Large intestine (tissue), 3 donors: ENCODE results near the gene NEK6. TPM values are rescaled to one million over a fixed set of nuclear protein-coding genes. Genes with fewer than 3 reads are reported as not detected.

Source experiments
- DNase-seq, 2 donors: peaks; one replicate each; pipeline versions ENCODE4 v3.0.0 to v3.0.0-alpha.2; 2013
- H3K27ac ChIP-seq: one replicate; pipeline ENCODE4 v1.5.1; 2013; ENCODE audit warnings: low read length
- H3K27me3 ChIP-seq: 2 replicates; pipeline ENCODE4 v1.6.1; 2013; ENCODE audit warnings: low read length; ENCODE audit not compliant: control insufficient read depth, insufficient read depth
- H3K36me3 ChIP-seq: 2 replicates; pipeline ENCODE4 v1.6.1; 2013; ENCODE audit warnings: low read length; ENCODE audit not compliant: control insufficient read depth, insufficient read depth
- H3K4me1 ChIP-seq: one replicate; pipeline ENCODE4 v1.6.1; 2013; ENCODE audit warnings: low read length; ENCODE audit not compliant: control insufficient read depth, insufficient read depth
- H3K4me3 ChIP-seq: one replicate; pipeline ENCODE4 v1.5.1; 2013; ENCODE audit warnings: low read length
- H3K9me3 ChIP-seq: one replicate; pipeline ENCODE4 v1.6.1; 2013; ENCODE audit warnings: mild to moderate bottlenecking, low read depth, low read length, moderate library complexity; ENCODE audit not compliant: control insufficient read depth
- WGBS: methylation state at CpG from one replicate; pipeline ENCODE4 v1.1.5; 2013; ENCODE audit warnings: low lambda C conversion rate; ENCODE audit not compliant: insufficient coverage; 5-methylcytosine and 5-hydroxymethylcytosine counted together
- polyA plus RNA-seq: library from polyadenylated mRNA; unstranded; fragments of 120-200 nt; gene quantifications from one replicate; pipeline ENCODE4 v1.2.1, GENCODE V29; 2013

Gene NEK6
- polyA plus RNA-seq, 1 donor, result 28.2 TPM

GRCh38 chr9:124365036-124365435, 107.3 kb downstream of the NEK6 start:
- Histone ChIP-seq H3K27ac (no peak overlapping the region), H3K4me3 (no peak overlapping the region), H3K36me3 (peaks cover 16% of the 10 kb centered on the region), H3K9me3 (no peaks in the 10 kb centered on the region), H3K4me1 (no peaks in the 10 kb centered on the region), H3K27me3 (no peaks in the 10 kb centered on the region)
- no CpG with 5 or more reads among the region's 8 CpGs for WGBS
- DNase-seq, result no peak

- H3K27me3 ChIP-seq, result no peaks in the 10 kb centered on the region
- H3K9me3 ChIP-seq, result no peaks in the 10 kb centered on the region
- no peaks in the 10 kb centered on the region for H3K4me1 ChIP-seq
- H3K36me3 ChIP-seq, result peaks cover 16% of the 10 kb centered on the region
- WGBS, result 96% methylated on average over 5 of the region's 10 CpGs
- no peak overlapping the region for H3K4me3 ChIP-seq
- H3K27ac ChIP-seq, result no peak overlapping the region
- DNase-seq, result no peak
Measured at GRCh38 chr9:124366476-124367220, 108.9 kb downstream of the NEK6 start.

- DNase-seq, result no peak
- Histone ChIP-seq H3K27ac (no peak overlapping the region), H3K36me3 (peaks cover 12% of the 10 kb centered on the region), H3K27me3 (no peaks in the 10 kb centered on the region), H3K9me3 (no peaks in the 10 kb centered on the region), H3K4me3 (no peak overlapping the region), H3K4me1 (no peaks in the 10 kb centered on the region)
- WGBS, result no CpG with 5 or more reads among the region's 3 CpGs
Measured at GRCh38 chr9:124368692-124369091, 110.9 kb downstream of the NEK6 start.

- Histone ChIP-seq H3K4me1 (no peaks in the 10 kb centered on the region), H3K36me3 (peaks cover 8% of the 10 kb centered on the region), H3K4me3 (no peak overlapping the region), H3K9me3 (peaks cover 5% of the 10 kb centered on the region), H3K27me3 (no peaks in the 10 kb centered on the region), H3K27ac (no peak overlapping the region)
- DNase-seq, result no peak
- no CpG with 5 or more reads among the region's 9 CpGs for WGBS
Measured at GRCh38 chr9:124369231-124369797, 111.6 kb downstream of the NEK6 start.

- H3K4me3 ChIP-seq, result no peak overlapping the region
Measured at GRCh38 chr9:124370896-124371582, 113.3 kb downstream of the NEK6 start.

GRCh38 chr9:124372038-124372437, 114.3 kb downstream of the NEK6 start:
- Histone ChIP-seq H3K36me3 (peaks cover 9% of the 10 kb centered on the region), H3K27ac (no peak overlapping the region), H3K4me3 (no peak overlapping the region), H3K9me3 (peaks cover 5% of the 10 kb centered on the region), H3K4me1 (no peaks in the 10 kb centered on the region), H3K27me3 (no peaks in the 10 kb centered on the region)
- no peak for DNase-seq

More at GRCh38 chr9:124370896-124371582, 113.3 kb downstream of the NEK6 start:
- no peaks in the 10 kb centered on the region for H3K4me1 ChIP-seq
- peaks cover 5% of the 10 kb centered on the region for H3K9me3 ChIP-seq
- peaks cover 14% of the 10 kb centered on the region for H3K36me3 ChIP-seq
- WGBS, result 86% methylated on average over 2 of the region's 9 CpGs
- H3K27me3 ChIP-seq, result no peaks in the 10 kb centered on the region
- DNase-seq, result no peak
- H3K27ac ChIP-seq, result no peak overlapping the region

- Histone ChIP-seq H3K4me3 (no peak overlapping the region), H3K36me3 (peaks cover 5% of the 10 kb centered on the region), H3K9me3 (peaks cover 5% of the 10 kb centered on the region), H3K4me1 (no peaks in the 10 kb centered on the region), H3K27me3 (no peaks in the 10 kb centered on the region), H3K27ac (no peak overlapping the region)
- DNase-seq, result no peak
- no CpG with 5 or more reads among the region's 4 CpGs for WGBS
Measured at GRCh38 chr9:124373386-124373785, 115.6 kb downstream of the NEK6 start.

GRCh38 chr9:124373851-124374250, 116.1 kb downstream of the NEK6 start:
- Histone ChIP-seq H3K27ac (no peak overlapping the region), H3K9me3 (peaks cover 5% of the 10 kb centered on the region), H3K27me3 (no peaks in the 10 kb centered on the region), H3K36me3 (peaks cover 5% of the 10 kb centered on the region), H3K4me1 (no peaks in the 10 kb centered on the region), H3K4me3 (no peak overlapping the region)
- no peak for DNase-seq
- WGBS, result 100% methylated on average over 1 of the region's 1 CpG

GRCh38 chr9:124375726-124376125, 118.0 kb downstream of the NEK6 start:
- H3K9me3 ChIP-seq, result peaks cover 5% of the 10 kb centered on the region
- no peak overlapping the region for H3K27ac ChIP-seq
- DNase-seq, result no peak
- H3K4me1 ChIP-seq, result no peaks in the 10 kb centered on the region
- WGBS, result 100% methylated on average over 2 of the region's 9 CpGs
- no peak overlapping the region for H3K4me3 ChIP-seq
- no peaks in the 10 kb centered on the region for H3K27me3 ChIP-seq
- peaks cover 15% of the 10 kb centered on the region for H3K36me3 ChIP-seq

GRCh38 chr9:124376329-124376728, 118.6 kb downstream of the NEK6 start:
- H3K27me3 ChIP-seq, result no peaks in the 10 kb centered on the region
- no CpG with 5 or more reads among the region's 1 CpG for WGBS
- H3K4me3 ChIP-seq, result no peak overlapping the region
- H3K4me1 ChIP-seq, result no peaks in the 10 kb centered on the region
- peaks cover 19% of the 10 kb centered on the region for H3K36me3 ChIP-seq
- H3K27ac ChIP-seq, result no peak overlapping the region
- peaks cover 5% of the 10 kb centered on the region for H3K9me3 ChIP-seq
- DNase-seq, result no peak
